ENCODE results near the gene APP. TPM values are rescaled to one million over a fixed set of nuclear protein-coding genes. Genes with fewer than 3 reads are reported as not detected.

APP gene
- total RNA-seq, 4 donors from 2014 or later: 234 to 376 (median 343) TPM

DNA sequence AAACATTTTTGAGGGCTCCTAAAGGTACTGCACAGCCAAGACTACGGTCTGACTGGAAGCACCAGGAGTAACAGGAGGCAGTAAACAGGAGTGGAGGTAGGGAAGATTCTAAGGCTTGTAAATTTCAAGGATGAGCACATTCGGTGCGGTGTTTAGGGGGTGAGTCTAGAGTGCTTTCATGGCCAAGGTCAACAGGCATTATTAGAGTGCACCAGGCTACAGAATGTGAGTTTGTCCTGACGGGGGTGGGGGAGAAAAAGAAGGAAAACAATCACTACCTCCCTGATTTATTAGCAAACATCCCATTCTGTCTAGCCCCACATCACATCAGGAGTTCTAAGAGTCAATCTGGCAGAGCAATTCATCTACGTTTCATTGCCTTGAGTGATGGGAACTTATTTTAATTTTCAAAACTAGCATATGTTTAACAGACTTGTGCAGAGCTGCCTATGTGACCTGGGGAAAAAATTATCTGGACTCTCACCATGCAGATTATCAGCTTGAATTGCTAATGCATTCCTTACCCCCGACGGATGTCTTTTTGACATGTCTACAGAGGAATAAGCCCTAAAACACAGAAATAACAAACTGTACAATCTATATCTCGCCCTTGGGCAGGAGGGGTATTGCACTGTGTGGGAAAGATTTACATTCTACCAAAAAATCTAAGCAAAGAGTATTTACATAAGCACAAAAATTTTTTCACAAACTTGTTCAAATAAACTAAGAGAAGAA, 45.0 kb downstream of the APP start:
- H3K27ac ChIP-seq: no peak overlapping the region
- no peaks in the 10 kb centered on the region for H3K27me3 ChIP-seq
- no peak for DNase-seq (ENCODE audit: low spot score in 2 of 2)
- H3K4me3 ChIP-seq: no peak overlapping the region
- whole genome bisulfite sequencing: 55% methylated on average over 8 of the region's 8 CpGs
- H3K9me3 ChIP-seq: no peaks in the 10 kb centered on the region
- H3K4me1 ChIP-seq: peaks cover 78% of the 10 kb centered on the region
- TF ChIP-seq POLR2A (IDR thresholded peaks at IDR 0.05) (no peak), EP300 (IDR thresholded peaks at IDR 0.05) (no peak), POLR2AphosphoS5 (IDR thresholded peaks at IDR 0.05) (no peak)
- TF ChIP-seq, protein P1, sequence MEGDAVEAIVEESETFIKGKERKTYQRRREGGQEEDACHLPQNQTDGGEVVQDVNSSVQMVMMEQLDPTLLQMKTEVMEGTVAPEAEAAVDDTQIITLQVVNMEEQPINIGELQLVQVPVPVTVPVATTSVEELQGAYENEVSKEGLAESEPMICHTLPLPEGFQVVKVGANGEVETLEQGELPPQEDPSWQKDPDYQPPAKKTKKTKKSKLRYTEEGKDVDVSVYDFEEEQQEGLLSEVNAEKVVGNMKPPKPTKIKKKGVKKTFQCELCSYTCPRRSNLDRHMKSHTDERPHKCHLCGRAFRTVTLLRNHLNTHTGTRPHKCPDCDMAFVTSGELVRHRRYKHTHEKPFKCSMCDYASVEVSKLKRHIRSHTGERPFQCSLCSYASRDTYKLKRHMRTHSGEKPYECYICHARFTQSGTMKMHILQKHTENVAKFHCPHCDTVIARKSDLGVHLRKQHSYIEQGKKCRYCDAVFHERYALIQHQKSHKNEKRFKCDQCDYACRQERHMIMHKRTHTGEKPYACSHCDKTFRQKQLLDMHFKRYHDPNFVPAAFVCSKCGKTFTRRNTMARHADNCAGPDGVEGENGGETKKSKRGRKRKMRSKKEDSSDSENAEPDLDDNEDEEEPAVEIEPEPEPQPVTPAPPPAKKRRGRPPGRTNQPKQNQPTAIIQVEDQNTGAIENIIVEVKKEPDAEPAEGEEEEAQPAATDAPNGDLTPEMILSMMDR (IDR thresholded peaks at IDR 0.05): no peak
- no peaks in the 10 kb centered on the region for H3K36me3 ChIP-seq

DNA sequence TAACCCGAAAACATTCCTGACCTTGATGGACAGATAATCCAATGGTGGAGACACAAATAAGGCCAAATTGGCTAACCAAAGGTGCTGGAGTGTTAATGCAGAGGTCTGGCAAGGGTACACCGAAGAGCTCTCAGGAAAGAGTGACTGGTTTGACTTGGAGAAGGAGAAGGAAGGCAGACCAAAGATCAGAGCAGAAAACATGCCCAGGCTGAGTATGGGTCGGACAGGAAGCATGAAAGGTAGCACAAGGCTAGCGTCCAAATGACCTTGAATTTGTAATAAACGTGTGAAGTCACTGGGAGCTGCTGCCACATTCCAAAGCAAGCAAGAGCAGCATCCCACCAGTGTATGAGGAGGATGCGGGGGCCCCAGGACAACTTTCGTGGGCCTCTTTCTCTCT, 45.7 kb downstream of the APP start:
- TF ChIP-seq, protein P1 (IDR thresholded peaks at IDR 0.05): no peak
- TF ChIP-seq POLR2A (IDR thresholded peaks at IDR 0.05) (no peak), EP300 (IDR thresholded peaks at IDR 0.05) (no peak), POLR2AphosphoS5 (IDR thresholded peaks at IDR 0.05) (no peak)
- Histone ChIP-seq H3K4me1 (peaks cover 79% of the 10 kb centered on the region), H3K36me3 (no peaks in the 10 kb centered on the region), H3K4me3 (no peak overlapping the region), H3K27me3 (no peaks in the 10 kb centered on the region), H3K9me3 (no peaks in the 10 kb centered on the region), H3K27ac (peak overlapping the region; percentile 49)
- no peak for DNase-seq (ENCODE audit: low spot score in 2 of 2)
- 62% methylated on average over 7 of the region's 7 CpGs for WGBS

- H3K9me3 ChIP-seq: no peaks in the 10 kb centered on the region
- H3K4me1 ChIP-seq: peaks cover 79% of the 10 kb centered on the region
- no peak for DNase-seq (ENCODE audit: low spot score in 2 of 2)
- WGBS: 29% methylated on average over 4 of the region's 4 CpGs
- TF ChIP-seq POLR2A (IDR thresholded peaks at IDR 0.05) (no peak), POLR2AphosphoS5 (IDR thresholded peaks at IDR 0.05) (no peak), EP300 (IDR thresholded peaks at IDR 0.05) (no peak)
- TF ChIP-seq, protein P1 (IDR thresholded peaks at IDR 0.05): no peak
- peak overlapping the region; percentile 49 for H3K27ac ChIP-seq
- no peaks in the 10 kb centered on the region for H3K27me3 ChIP-seq
- no peak overlapping the region for H3K4me3 ChIP-seq
- no peaks in the 10 kb centered on the region for H3K36me3 ChIP-seq
Observed at GRCh38 chr21:26124421-26124833, 46.1 kb downstream of the APP start.

- H3K27me3 ChIP-seq: no peaks in the 10 kb centered on the region
- DNase-seq (ENCODE audit: low spot score in 2 of 2): no peak
- H3K9me3 ChIP-seq: no peaks in the 10 kb centered on the region
- TF ChIP-seq EP300 (IDR thresholded peaks at IDR 0.05) (no peak), POLR2A (IDR thresholded peaks at IDR 0.05) (no peak), POLR2AphosphoS5 (IDR thresholded peaks at IDR 0.05) (no peak)
- TF ChIP-seq, protein P1 (IDR thresholded peaks at IDR 0.05): no peak
- H3K36me3 ChIP-seq: no peaks in the 10 kb centered on the region
- no peak overlapping the region for H3K27ac ChIP-seq
- peaks cover 82% of the 10 kb centered on the region for H3K4me1 ChIP-seq
- WGBS: 46% methylated on average over 1 of the region's 1 CpG
- no peak overlapping the region for H3K4me3 ChIP-seq
Observed at GRCh38 chr21:26123012-26123411, 47.6 kb downstream of the APP start.

GRCh38 chr21:26120828-26121227, 49.7 kb downstream of the APP start:
- DNase-seq (ENCODE audit: low spot score in 2 of 2): no peak
- no peaks in the 10 kb centered on the region for H3K9me3 ChIP-seq
- H3K4me3 ChIP-seq: no peak overlapping the region
- WGBS: 70% methylated on average over 4 of the region's 4 CpGs
- H3K27ac ChIP-seq: no peak overlapping the region
- H3K4me1 ChIP-seq: peaks cover 81% of the 10 kb centered on the region
- H3K36me3 ChIP-seq: no peaks in the 10 kb centered on the region
- H3K27me3 ChIP-seq: no peaks in the 10 kb centered on the region
- TF ChIP-seq POLR2AphosphoS5 (IDR thresholded peaks at IDR 0.05): no peak
- TF ChIP-seq POLR2A (IDR thresholded peaks at IDR 0.05): no peak
- TF ChIP-seq, protein P1 (IDR thresholded peaks at IDR 0.05): no peak
- TF ChIP-seq EP300 (IDR thresholded peaks at IDR 0.05): no peak
